Right ventricle myocardium inferior (tissue), 1 donor: Measurements from ENCODE around the gene NLGN4X. TPM values are rescaled to one million over a fixed set of nuclear protein-coding genes. Genes with fewer than 3 reads are reported as not detected.
"Not testable (repeated sequence)": the region's sequence is repeated elsewhere in the genome, so short reads cannot be mapped to it uniquely, and the experiment has no call there.

Source experiments
- ATAC-seq: fragments of 200-7000 bp; cut with Tn5 transposase; one replicate; pipeline ENCODE4 v1.9.1; 2020; ENCODE audit warnings: mild to moderate bottlenecking, moderate library complexity
- DNase-seq: peaks from one replicate; pipeline ENCODE4 v3.0.0; 2021; ENCODE audit errors: missing footprints
- intact Hi-C: fragments of 100-400 bp; cut with DNase I; formaldehyde crosslinking; loops from one replicate; pipeline ENCODE4 v1.11.0; 2022
- total RNA-seq: library from RNA; stranded (reverse); fragmentation: NEBNext Ultra II Directional; extraction: Animal tissue kit (Norgen Biotek cat#: 25700); gene quantifications from one replicate; pipeline ENCODE4 v1.2.1, GENCODE V29; 2021
- donor health status: DM: no; HTN: yes; CAD: no; lungs with severe emphysema.

NLGN4X gene
- total RNA-seq, 1 donor from 2014 or later, result 3.3 TPM

DNA sequence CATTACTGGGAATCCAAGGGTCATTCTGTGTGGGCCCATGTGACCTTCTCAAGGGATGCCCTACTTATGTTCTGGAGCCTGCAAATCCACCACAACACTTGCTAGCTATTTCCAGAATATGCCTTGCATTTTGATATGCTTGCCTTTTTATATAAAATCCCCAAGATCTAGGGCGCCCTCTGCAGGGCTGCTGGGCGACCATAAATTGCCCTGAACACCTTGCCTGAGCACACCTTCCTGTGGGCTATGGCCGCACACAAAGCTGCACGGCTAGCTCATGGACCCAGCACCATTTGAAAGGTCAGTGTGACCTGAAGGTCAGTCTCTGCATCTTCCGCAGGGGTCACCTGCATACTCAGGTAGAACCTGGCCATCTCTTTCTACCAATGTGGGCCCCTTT, 311.7 kb downstream of the NLGN4X start:
- intact Hi-C loops, result no loop called here
- no peak for ATAC-seq
- DNase-seq, result no peak

DNA sequence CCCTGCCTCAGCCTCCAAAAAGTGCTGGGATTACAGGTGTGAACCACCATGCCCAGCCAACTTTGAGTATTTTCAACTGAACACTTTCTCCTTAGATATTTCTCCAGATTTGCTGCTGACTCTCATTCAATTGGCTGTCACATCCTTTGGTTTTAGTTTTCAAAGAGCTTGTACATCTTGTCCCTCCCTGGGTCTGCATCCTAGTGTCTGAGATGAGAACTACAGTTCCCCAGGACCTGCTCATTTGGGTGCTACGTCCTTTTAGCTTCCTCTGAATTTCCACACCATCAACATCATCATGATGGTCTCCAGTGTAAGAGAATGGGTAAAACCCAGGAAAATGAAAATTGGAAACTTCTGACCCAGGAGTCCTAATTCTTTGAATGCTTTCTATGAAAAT, 312.9 kb downstream of the NLGN4X start:
- DNase-seq (no peak), ATAC-seq (no peak)
- intact Hi-C loops, result no loop called here

DNA sequence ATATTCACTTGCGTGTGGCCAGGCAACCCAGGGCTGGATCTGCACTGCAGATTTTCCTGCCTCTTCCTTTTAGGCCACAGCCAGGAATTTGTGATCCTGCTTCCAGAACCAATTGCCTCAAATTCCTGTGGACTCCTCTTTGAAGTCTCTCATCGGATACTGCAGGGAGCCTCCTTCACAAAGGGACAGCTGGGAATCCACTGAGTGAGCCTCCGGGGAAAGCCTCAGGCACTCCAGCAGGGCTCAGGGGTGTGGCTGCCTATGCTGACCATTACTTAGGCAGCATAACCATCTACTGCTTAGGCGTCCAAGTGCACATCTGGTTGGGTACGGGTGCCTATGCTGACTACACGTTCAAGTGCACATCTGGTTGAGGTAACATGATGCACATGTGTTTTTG, 321.5 kb downstream of the NLGN4X start:
- no peak for DNase-seq
- intact Hi-C loops, result no loop called here
- ATAC-seq, result no peak

DNA sequence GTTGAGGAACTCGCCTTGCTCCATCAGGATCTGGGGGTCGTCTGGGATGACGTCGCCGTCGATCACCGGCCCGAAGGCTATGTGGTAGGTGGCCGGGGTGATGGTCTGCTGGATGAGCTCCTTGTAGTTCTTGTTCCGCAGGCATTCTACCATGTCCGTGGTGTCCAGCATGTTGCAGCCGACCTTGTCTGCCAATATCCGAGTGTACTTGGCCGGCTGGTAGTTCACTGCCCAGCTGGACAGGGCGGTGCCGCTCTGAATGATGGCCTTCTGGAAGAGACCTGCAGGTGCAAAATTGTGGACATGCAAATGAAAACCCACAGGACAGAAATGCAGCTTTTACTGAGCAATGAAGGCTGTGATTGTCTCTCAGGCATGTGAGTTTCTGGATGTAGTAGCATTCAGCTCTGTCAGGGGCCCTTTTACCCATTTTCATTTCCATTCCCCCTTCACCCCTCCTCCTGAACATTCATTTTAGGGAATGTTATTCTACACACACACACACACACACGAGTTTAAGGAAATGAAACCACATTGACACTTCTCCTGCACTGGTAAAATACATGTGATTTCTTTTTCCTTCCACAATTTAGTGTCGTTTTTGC, 325.0 kb downstream of the NLGN4X start:
- intact Hi-C loops, ATAC-seq, DNase-seq: not testable (repeated sequence)

DNA sequence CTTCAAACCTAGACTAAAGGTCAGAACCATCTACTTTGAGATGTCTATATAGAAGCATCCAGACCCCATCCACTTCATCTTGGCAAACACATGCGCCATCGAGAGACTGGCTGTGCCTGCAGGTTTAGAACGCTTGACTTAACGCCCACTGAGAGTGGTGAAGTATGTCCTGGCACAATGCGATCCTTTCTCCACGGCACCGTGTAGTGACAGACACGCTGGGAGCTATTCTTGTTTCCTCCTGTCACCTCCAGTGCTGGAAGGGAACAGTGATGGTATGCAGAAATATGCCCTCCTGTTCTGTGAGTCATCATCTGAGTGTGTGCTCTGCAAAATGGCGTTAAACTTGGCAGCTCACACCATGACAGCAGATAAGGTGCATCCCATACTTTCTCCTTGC, 330.2 kb downstream of the NLGN4X start:
- ATAC-seq (no peak), DNase-seq (no peak)
- intact Hi-C loops, result no loop called here

DNA sequence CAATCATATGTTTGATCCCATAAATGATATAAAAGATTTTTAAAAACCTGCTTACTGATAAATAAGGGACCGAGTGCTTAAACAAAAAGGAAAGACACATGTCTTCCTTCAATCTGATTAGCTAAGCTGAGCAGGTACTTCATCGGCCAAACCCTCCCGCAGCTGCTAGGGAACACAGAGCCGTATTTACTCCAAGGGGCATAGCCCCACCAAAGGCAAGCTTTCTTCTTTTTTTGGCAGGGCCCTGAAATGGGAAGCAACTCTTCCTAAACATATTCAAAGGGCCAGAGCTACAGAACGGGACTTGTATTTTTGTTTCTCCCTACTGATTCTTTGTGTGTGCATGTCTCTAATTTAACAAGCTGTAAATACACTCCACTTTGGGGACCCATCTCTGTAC, 337.3 kb downstream of the NLGN4X start:
- no peak for ATAC-seq
- DNase-seq, result no peak
- intact Hi-C loops, result no loop called here

DNA sequence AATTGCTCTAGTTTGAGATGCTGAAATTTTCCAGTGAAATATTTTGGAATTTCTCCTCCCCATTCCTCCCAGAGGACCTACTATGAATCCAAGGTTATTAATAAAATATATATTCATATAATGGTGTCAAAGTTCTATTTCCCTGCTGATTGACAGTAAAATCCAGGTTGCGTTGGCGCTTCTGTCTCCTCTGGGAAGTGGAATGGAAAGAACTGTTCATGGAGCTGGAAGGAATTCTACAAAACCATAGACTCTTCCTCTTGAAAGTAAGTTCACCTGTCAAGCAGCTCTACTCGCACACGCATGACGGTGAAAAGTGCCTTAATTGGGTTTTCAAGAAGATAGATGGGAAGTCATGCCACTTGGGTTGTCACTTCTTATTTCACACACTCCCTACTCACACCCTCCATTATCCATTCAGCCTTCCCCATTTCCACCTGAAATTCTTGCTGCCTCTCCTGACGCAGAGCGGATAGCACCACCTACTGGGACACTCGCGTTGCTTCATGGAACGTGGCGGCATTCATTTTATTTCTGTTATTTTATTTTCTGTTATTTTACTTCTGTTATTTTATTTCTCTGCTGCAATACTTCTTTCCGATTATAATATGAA, 351.6 kb downstream of the NLGN4X start:
- ATAC-seq, result no peak
- peak; percentile 48 for DNase-seq
- intact Hi-C loops, result no loop called here

DNA sequence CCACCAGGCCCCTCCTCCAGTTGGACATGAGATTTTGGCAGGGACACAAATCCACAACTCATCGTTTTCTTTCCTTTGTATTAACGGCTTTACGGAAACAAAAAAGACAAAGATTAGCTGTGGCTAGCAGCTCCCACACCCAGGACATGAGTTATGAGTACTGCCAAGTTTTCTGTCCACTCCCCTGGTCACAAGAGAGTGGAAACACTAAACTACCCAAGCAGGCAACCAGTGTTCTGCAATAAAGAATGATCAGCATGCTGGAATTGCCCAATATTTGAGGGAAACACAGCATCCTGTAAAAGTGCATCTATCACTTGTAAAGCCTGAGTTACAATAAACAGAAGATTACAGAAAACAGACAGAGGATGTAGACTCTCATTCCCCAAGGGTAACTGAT, 358.4 kb downstream of the NLGN4X start:
- DNase-seq (no peak), ATAC-seq (peak; percentile 56)
- intact Hi-C loops, result no loop called here

DNA sequence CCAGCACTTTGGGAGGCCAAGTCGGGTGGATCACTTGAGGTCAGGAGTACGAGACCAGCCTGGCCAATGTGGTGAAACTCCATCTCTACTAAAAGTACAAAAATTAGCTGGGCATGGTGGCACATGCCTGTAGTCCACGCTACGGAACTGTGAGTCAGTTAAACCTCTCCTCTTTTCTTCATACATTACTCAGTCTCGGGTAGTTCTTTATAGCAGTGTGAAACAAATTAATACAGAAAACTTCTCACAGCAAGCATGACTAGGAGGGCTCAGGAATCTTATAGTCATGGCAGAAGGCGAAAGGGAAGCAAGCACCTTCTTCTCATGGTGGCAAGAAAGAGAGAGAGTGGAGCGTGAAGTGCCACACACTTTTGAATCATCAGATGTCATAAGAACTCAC, 358.9 kb downstream of the NLGN4X start:
- no peak for DNase-seq
- intact Hi-C loops, result no loop called here
- ATAC-seq, result no peak

DNA sequence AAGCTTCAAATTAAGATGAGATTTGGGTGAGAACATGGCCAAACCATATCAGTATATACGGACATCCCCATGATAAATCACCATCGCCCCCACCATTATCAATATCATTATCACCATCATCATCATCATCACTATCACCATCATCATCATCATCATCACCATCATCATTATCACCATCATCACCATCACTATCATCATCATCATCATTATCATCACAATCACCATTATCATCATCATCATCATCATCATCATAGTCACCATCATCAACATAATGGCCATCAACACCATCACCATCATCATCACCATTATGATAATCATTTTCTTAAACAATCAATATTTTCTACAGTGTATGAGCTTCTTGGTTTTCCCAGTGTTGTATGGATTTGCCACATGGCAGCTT, 360.9 kb downstream of the NLGN4X start:
- ATAC-seq (no peak), DNase-seq (no peak)
- intact Hi-C loops, result no loop called here

DNA sequence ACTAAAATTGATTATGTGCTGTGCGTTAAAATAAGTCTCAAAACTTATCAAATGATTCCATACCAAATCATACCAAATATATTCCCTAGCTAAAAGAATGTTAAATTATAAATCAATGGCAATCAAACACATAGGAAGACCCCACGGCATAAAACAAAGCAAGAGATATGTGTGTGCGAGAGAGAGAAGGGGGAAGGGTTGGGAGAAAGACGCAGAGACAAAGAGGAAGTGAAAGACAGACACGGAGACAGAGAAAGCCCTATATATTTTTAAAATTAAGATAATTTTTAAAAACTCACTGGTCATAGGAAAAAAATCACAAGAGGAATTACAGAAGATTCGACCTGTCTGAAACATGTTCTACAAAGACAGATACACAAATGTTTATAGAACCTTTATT, 371.4 kb downstream of the NLGN4X start:
- intact Hi-C loops, result no loop called here
- ATAC-seq, result no peak
- DNase-seq, result no peak

DNA sequence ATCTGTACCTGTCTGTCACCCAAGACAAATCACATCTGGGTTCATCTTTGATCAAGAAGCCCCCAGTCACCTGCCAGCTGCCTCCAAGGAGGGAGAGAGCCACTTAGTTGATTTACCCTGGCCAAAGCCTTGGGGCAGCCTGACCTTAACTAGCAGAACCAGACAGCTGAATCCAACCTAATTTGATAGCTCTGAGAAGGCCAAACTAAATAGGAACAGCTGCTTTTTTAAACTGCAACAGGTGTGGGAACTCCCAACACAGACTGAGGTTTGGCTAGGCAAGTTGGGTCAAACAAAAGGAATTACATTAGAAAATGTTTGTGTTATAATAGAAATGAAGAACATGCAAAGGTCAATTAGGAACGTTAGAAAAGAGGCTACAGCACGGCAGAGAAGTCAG, 375.7 kb downstream of the NLGN4X start:
- ATAC-seq, result no peak
- intact Hi-C loops, result no loop called here
- DNase-seq, result no peak

DNA sequence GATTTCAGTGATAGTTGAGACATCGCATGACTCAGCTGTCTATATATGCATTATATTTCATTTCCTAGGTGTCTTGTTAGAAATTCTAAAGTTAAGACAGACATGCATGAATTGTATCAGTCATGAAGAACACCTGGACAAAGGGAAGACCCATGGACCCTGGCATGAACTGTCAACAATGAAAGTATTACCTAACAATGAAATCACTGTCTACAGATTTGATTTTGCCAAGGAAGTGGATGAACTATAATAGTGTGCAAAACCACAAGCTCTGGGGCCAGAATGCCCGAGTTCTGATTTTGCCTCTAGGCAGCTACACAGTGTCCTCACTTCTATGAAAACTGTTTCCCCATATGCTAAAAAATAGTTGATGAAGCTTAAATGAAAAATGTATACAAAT, 386.1 kb downstream of the NLGN4X start:
- intact Hi-C loops, result no loop called here
- ATAC-seq (no peak), DNase-seq (no peak)
